WERI-Rb-1 (cell line): ENCODE results near the gene PRKCA.

Experiments
- DNase-seq: peaks from one replicate; pipeline ENCODE4 v3.0.0-alpha.2; 2020
- H3K27ac ChIP-seq: fragments of 250-450 bp; sonication (Bioruptor Pico); 2 replicates; pipeline ENCODE4 v1.5.1; 2020; ENCODE audit warnings: mild to moderate bottlenecking, moderate library complexity
- H3K27me3 ChIP-seq: fragments of 250-450 bp; sonication (Bioruptor Pico); 2 replicates; pipeline ENCODE4 v1.5.1; 2021; ENCODE audit warnings: mild to moderate bottlenecking, low read depth, moderate library complexity; ENCODE audit not compliant: insufficient read depth, severe bottlenecking
- H3K36me3 ChIP-seq: fragments of 250-450 bp; sonication (Bioruptor Pico); 2 replicates; pipeline ENCODE4 v1.5.1; 2020; ENCODE audit warnings: mild to moderate bottlenecking, moderate library complexity
- H3K4me3 ChIP-seq: 2 replicates; pipeline ENCODE4 v1.5.1; 2011; ENCODE audit warnings: low read depth, mild to moderate bottlenecking, control low read depth, low read length
- H3K9me3 ChIP-seq: fragments of 250-450 bp; sonication (Bioruptor Pico); 2 replicates; pipeline ENCODE4 v1.5.1; 2021; ENCODE audit warnings: mild to moderate bottlenecking, moderate library complexity; ENCODE audit not compliant: severe bottlenecking
- TF ChIP-seq, protein P1 (sequence below): IDR thresholded peaks from 2 replicates; pipeline ENCODE4 v1.5.1; 2011; ENCODE audit warnings: low read depth, mild to moderate bottlenecking, control low read depth, inconsistent platforms, low read length

The PRKCA gene

GRCh38 chr17:66602659-66603384, 300.4 kb downstream of the PRKCA start:
- no peak for DNase-seq
- H3K9me3 ChIP-seq: no peaks in the 10 kb centered on the region
- no peak overlapping the region for H3K27ac ChIP-seq
- H3K4me3 ChIP-seq: no peak overlapping the region
- TF ChIP-seq, protein P1, sequence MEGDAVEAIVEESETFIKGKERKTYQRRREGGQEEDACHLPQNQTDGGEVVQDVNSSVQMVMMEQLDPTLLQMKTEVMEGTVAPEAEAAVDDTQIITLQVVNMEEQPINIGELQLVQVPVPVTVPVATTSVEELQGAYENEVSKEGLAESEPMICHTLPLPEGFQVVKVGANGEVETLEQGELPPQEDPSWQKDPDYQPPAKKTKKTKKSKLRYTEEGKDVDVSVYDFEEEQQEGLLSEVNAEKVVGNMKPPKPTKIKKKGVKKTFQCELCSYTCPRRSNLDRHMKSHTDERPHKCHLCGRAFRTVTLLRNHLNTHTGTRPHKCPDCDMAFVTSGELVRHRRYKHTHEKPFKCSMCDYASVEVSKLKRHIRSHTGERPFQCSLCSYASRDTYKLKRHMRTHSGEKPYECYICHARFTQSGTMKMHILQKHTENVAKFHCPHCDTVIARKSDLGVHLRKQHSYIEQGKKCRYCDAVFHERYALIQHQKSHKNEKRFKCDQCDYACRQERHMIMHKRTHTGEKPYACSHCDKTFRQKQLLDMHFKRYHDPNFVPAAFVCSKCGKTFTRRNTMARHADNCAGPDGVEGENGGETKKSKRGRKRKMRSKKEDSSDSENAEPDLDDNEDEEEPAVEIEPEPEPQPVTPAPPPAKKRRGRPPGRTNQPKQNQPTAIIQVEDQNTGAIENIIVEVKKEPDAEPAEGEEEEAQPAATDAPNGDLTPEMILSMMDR: no peak
- H3K36me3 ChIP-seq: no peaks in the 10 kb centered on the region
- no peaks in the 10 kb centered on the region for H3K27me3 ChIP-seq

GRCh38 chr17:66604376-66604775, 302.0 kb downstream of the PRKCA start:
- no peak overlapping the region for H3K4me3 ChIP-seq
- no peaks in the 10 kb centered on the region for H3K27me3 ChIP-seq
- no peaks in the 10 kb centered on the region for H3K9me3 ChIP-seq
- no peak overlapping the region for H3K27ac ChIP-seq
- DNase-seq: no peak
- no peaks in the 10 kb centered on the region for H3K36me3 ChIP-seq
- TF ChIP-seq, protein P1: no peak

GRCh38 chr17:66605541-66605940, 303.1 kb downstream of the PRKCA start:
- Histone ChIP-seq H3K36me3 (no peaks in the 10 kb centered on the region), H3K27ac (no peak overlapping the region), H3K4me3 (no peak overlapping the region), H3K9me3 (no peaks in the 10 kb centered on the region), H3K27me3 (no peaks in the 10 kb centered on the region)
- DNase-seq: no peak
- TF ChIP-seq, protein P1: no peak

GRCh38 chr17:66610361-66611133, 308.1 kb downstream of the PRKCA start:
- Histone ChIP-seq H3K4me3 (no peak overlapping the region), H3K27me3 (no peaks in the 10 kb centered on the region), H3K27ac (no peak overlapping the region), H3K9me3 (peaks cover 4% of the 10 kb centered on the region), H3K36me3 (no peaks in the 10 kb centered on the region)
- TF ChIP-seq, protein P1: no peak
- DNase-seq: no peak

DNA sequence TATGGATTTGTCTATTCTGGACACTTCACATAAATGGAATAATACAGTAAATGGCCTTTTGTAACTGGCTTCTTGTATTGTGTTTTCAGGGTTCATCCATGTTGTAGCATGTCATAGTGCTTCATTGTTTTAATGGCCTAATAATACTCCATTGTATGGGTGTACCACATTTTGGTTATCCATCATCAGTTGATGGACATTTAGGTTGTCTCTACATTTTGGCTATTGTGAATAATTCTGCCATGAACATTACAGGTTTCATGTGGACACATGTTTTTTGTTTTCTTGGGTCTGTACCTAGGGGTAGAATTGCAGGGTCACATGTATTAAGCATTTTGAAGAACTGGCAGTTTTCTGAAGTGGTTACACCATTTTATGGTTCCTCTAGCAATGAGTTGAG, 309.0 kb downstream of the PRKCA start:
- no peak overlapping the region for H3K4me3 ChIP-seq
- no peak for DNase-seq
- H3K36me3 ChIP-seq: no peaks in the 10 kb centered on the region
- no peaks in the 10 kb centered on the region for H3K27me3 ChIP-seq
- H3K27ac ChIP-seq: no peak overlapping the region
- TF ChIP-seq, protein P1: no peak
- peaks cover 4% of the 10 kb centered on the region for H3K9me3 ChIP-seq
